Epithelial cell of proximal tubule (primary cell): ENCODE data around the gene GUCA2B. TPM values are rescaled to one million over a fixed set of nuclear protein-coding genes. Genes with fewer than 3 reads are reported as not detected.

Experiments
- DNase-seq: peaks from one replicate; pipeline ENCODE4 v3.0.0-alpha.2; 2011; ENCODE audit warnings: low read depth
- H3K4me3 ChIP-seq: 2 replicates; pipeline ENCODE4 v1.5.1; 2011; ENCODE audit warnings: low read depth, mild to moderate bottlenecking, low read length
- CTCF ChIP-seq: conservative IDR thresholded peaks from 2 replicates; pipeline ENCODE4 v1.5.1; 2012; ENCODE audit warnings: low read depth, mild to moderate bottlenecking, low read length
- total RNA-seq: library from RNA; depleted of rRNA; stranded (reverse); fragments of >200 nt; gene quantifications from 2 replicates; pipeline ENCODE4 v1.2.3, GENCODE V29; 2015

The GUCA2B gene
- not detected in 2 replicates for total RNA-seq

DNA sequence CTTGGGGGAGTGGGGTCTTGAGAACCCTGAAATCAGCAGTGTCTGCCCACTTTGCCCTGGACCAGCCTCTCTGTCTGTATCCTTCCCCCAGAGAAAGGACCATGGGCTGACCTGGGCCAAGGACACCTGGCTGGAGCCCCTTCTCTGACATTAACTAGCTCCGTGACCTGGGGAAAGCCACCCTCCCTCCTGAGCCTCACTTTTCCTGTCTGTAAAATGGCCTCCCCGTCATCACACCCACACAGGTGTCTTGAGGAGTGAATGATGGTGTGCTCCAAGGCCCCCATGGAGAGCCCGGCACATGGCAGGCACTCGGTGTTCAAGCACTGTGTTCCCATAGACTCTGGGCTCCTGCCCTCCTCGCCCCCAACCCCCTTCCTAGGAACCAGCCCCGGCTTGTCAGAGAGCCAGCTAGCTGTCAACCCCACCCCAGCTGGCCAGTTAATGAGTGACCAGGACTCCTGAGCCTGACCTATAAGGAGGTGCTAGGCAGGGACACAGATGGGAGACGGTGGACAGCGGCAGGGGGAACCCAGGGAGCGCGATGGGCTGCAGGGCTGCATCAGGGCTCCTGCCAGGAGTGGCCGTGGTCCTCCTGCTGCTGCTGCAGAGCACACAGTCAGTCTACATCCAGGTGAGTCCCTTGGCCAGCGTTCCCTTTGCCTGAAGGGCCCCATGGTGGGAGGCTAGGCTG, at the start of gene GUCA2B:
Gene GUCA2B, plus strand, starts transcription at position 504 of the 694 bp plus-strand sequence. Its CDS starts 41 bp downstream, at position 545.
- TF ChIP-seq CTCF: no peak
- H3K4me3 ChIP-seq: no peak within 1 kb of the TSS
- DNase-seq: no peak

DNA sequence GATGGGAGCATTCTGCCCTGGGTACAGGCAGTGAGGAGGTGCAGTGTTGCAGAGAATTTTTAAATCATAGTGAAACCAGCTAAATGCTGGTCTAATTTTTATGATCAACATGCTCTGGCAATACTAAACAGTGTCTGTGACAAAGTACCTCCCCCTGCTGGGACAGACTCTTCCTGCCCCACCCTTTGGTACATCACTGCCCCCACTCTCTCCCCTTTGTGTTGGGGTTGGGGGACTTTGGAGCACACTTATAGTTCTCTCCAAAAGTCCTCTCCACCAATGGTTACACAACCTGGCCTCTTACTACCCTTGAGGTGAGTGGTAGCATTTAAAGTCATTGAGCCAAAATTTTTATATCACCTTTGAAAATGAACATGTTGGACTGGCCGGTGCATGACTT, 48.2 kb upstream of the GUCA2B start:
- DNase-seq: no peak
- no peak for TF ChIP-seq CTCF
- no peak overlapping the region for H3K4me3 ChIP-seq

GRCh38 chr1:42108309-42108708, 44.9 kb upstream of the GUCA2B start:
- no peak for DNase-seq
- no peak for TF ChIP-seq CTCF
- H3K4me3 ChIP-seq: no peak overlapping the region

DNA sequence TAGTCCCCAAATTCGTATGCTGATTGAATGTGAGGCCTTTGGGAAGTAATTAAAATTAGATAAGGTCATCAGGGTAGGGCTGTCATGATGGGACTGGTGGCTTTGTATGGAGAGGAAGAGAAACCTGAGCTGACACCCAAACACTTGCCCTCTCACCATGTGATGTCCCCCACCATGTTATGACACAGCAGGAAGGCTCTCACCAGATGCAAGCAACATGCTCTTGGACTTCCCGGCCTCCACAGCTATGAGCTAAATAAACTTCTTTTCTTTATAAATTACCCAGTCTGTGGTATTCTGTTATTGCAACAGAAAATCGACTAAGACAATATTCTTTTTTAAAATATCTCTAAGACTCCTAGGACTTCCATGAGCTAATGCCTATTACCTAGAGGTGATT, 43.6 kb upstream of the GUCA2B start:
- H3K4me3 ChIP-seq: no peak overlapping the region
- no peak for TF ChIP-seq CTCF
- DNase-seq: no peak

DNA sequence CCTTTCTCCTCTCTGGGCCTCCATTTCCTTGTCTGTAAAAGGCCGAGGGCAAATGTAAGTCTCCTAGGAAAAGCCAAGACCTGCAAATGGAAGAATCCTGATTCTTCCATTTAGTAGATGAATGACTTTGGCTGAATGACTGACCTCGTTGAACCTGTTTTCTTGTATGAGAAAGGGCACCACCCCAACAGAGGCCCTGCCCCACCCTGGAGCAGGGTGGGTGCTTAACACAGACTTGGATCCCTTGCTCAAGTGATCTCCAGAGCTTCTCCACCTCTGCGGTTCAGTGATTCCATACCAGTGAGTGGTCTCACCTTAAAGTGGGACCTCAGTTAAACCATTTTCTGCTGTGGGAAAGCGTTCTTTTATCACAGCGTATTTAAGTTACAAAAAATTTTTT, 39.0 kb upstream of the GUCA2B start:
- H3K4me3 ChIP-seq: no peak overlapping the region
- DNase-seq: no peak
- no peak for TF ChIP-seq CTCF

DNA sequence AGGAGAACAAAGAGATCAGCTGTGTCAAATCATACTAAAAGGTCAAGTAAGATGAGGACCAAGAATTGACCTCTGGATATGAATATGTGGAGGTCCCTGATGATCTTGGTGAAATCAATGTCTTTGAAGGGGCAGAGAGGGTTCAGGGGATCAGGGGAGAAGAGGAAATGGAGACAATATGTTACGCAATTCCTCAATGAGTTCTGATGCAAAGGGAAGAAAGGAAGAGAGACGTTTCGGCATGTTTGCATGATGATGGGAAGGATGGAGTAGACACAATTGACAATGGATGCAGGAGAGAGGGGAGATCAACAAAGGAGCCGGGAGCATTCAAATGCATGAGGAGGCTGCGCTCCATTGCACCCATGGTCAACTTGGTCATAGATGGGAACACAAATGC, 36.0 kb upstream of the GUCA2B start:
- no peak for DNase-seq
- H3K4me3 ChIP-seq: no peak overlapping the region
- no peak for TF ChIP-seq CTCF

DNA sequence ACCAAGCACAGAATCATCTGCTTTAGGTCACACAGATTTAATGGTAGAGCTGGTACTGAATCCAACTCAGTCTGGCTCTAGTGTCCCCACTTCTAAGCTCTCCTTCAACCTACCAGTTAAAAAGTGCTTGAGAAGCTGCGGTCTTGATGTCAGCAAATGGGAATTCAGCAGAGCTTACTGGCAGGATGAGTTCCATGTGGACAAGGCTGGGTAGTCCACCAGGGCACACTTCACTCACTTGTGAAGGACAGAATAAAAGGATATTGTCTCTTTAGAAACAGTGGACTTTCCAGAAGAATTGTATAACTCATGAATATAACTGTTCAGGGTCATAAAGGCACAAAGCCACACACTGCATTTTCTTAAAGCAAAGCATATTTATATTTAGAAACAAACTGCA, 35.1 kb upstream of the GUCA2B start:
- DNase-seq: no peak
- no peak for TF ChIP-seq CTCF
- no peak overlapping the region for H3K4me3 ChIP-seq
